Measurements from ENCODE around the gene SPEM1. TPM values are rescaled to one million over a fixed set of nuclear protein-coding genes. Genes with fewer than 3 reads are reported as not detected.

SPEM1 gene
- total and polyA plus RNA-seq, 2 of the 13 experiments (the other 11 are each of a cell fraction or from before 2014, with no cell fraction given), result not detected

GRCh38 chr17:7444682-7445618, 24.8 kb downstream of the SPEM1 start, which contains the start of gene CHRNB1 (continued):
- TF ChIP-seq ZNF652 (CRISPR knock-in tag; IDR thresholded peaks at IDR 0.05; ENCODE audit: borderline replicate concordance, low read depth), result no peak
- no peak for TF ChIP-seq MBNL3 (CRISPR knock-in tag; conservative IDR thresholded peaks at IDR 0.05)
- TF ChIP-seq ATF7-NPFF (CRISPR knock-in tag; IDR thresholded peaks at IDR 0.05; ENCODE audit: low read depth), result peak; percentile 57
- TF ChIP-seq ZZZ3 (CRISPR knock-in tag; IDR thresholded peaks at IDR 0.05; ENCODE audit: borderline replicate concordance), result 0 out of 2 replicates have a peak, but pooled peaks have one; percentile 36
- TF ChIP-seq ARNT (IDR thresholded peaks at IDR 0.05), result no peak
- TF ChIP-seq RXRA (CRISPR knock-in tag; IDR thresholded peaks at IDR 0.05), result peak; percentile 78
- TF ChIP-seq ZBED4 (CRISPR knock-in tag; IDR thresholded peaks at IDR 0.05; ENCODE audit: borderline replicate concordance), result 0 out of 2 replicates have a peak, but pooled peaks have one; percentile 28
- no peak for TF ChIP-seq ZNF460 (CRISPR knock-in tag; IDR thresholded peaks at IDR 0.05; ENCODE audit: borderline replicate concordance)
- TF ChIP-seq MXI1 (IDR thresholded peaks at IDR 0.05; ENCODE audit: borderline replicate concordance, low read depth, low read length), result 0 out of 3 replicates have a peak, but pooled peaks have one; percentile 26
- TF ChIP-seq NPAS2 (CRISPR knock-in tag; IDR thresholded peaks at IDR 0.05; ENCODE audit: borderline replicate concordance), result no peak
- no peak for TF ChIP-seq REST (IDR thresholded peaks at IDR 0.05; ENCODE audit: borderline replicate concordance in 1 of 2, low read depth in 1 of 2, low read length in 2 of 2)
- no peak for TF ChIP-seq TARDBP (CRISPR knock-in tag; IDR thresholded peaks at IDR 0.05)
- TF ChIP-seq PHF20 (CRISPR knock-in tag; IDR thresholded peaks at IDR 0.05), result no peak
- TF ChIP-seq KLF12 (CRISPR knock-in tag; IDR thresholded peaks at IDR 0.05; ENCODE audit: borderline replicate concordance), result no peak
